ENCODE data around the gene OR1A1. TPM values are rescaled to one million over a fixed set of nuclear protein-coding genes. Genes with fewer than 3 reads are reported as not detected.

Gene OR1A1
- total RNA-seq, 1 experiment from 2014 or later: not detected

DNA sequence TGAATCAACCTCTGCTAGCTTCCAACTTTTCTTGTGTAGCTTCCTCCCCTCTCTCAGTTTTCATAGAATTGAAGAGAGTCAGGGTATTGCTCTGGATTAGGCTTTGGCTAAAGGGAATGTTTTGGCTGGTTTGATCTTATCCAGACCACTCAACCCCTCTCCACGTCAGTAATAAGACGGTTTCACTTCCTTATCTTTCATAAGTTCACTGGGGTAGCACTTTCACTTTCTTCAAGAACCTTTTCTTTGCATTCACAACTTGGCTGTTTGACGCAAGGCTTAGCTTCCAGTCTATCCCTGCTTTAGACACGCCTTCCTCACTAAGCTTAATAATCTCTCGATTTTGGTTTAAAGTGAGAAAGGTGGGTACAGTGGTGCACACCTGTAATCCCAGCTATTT lies 39.9 kb upstream of the OR1A1 start:
- Mint-ChIP-seq H3K9me3 (peaks cover 25% of the 10 kb centered on the region), H3K36me3 (peaks cover 25% of the 10 kb centered on the region), H3K27me3 (ENCODE audit: low read depth) (no peaks in the 10 kb centered on the region; the same call in 1 of the 2 replicates), H3K4me3 (no peak overlapping the region), H3K27ac (no peak overlapping the region), H3K4me1 (peaks cover 9% of the 10 kb centered on the region)
- DNase-seq (ENCODE audit: low spot score) (no peak), ATAC-seq (no peak)
- TF ChIP-seq GABPB1 (CRISPR knock-in tag; IDR thresholded peaks at IDR 0.05) (no peak), FOXJ3 (CRISPR knock-in tag; IDR thresholded peaks at IDR 0.05; ENCODE audit: borderline replicate concordance) (no peak), ZNF396 (CRISPR knock-in tag; IDR thresholded peaks at IDR 0.05; ENCODE audit: borderline replicate concordance) (no peak), ATF1 (CRISPR knock-in tag; IDR thresholded peaks at IDR 0.05) (no peak), ETV6 (CRISPR knock-in tag; IDR thresholded peaks at IDR 0.05) (no peak), HMGA2 (CRISPR knock-in tag; IDR thresholded peaks at IDR 0.05) (no peak), CREB1 (CRISPR knock-in tag; IDR thresholded peaks at IDR 0.05) (no peak), FOXP1 (CRISPR knock-in tag; IDR thresholded peaks at IDR 0.05; ENCODE audit: borderline replicate concordance) (no peak), ESRRA (CRISPR knock-in tag; IDR thresholded peaks at IDR 0.05; ENCODE audit: borderline replicate concordance) (no peak), ZNF416 (CRISPR knock-in tag; IDR thresholded peaks at IDR 0.05) (no peak), NR2C2 (CRISPR knock-in tag; IDR thresholded peaks at IDR 0.05) (no peak), ZNF423 (CRISPR knock-in tag; IDR thresholded peaks at IDR 0.05) (no peak), ZNF219 (CRISPR knock-in tag; IDR thresholded peaks at IDR 0.05; ENCODE audit: borderline replicate concordance) (no peak), NR3C1 (CRISPR knock-in tag; conservative IDR thresholded peaks at IDR 0.05; ENCODE audit: low read depth) (no peak)
- TF ChIP-seq, protein P1, sequence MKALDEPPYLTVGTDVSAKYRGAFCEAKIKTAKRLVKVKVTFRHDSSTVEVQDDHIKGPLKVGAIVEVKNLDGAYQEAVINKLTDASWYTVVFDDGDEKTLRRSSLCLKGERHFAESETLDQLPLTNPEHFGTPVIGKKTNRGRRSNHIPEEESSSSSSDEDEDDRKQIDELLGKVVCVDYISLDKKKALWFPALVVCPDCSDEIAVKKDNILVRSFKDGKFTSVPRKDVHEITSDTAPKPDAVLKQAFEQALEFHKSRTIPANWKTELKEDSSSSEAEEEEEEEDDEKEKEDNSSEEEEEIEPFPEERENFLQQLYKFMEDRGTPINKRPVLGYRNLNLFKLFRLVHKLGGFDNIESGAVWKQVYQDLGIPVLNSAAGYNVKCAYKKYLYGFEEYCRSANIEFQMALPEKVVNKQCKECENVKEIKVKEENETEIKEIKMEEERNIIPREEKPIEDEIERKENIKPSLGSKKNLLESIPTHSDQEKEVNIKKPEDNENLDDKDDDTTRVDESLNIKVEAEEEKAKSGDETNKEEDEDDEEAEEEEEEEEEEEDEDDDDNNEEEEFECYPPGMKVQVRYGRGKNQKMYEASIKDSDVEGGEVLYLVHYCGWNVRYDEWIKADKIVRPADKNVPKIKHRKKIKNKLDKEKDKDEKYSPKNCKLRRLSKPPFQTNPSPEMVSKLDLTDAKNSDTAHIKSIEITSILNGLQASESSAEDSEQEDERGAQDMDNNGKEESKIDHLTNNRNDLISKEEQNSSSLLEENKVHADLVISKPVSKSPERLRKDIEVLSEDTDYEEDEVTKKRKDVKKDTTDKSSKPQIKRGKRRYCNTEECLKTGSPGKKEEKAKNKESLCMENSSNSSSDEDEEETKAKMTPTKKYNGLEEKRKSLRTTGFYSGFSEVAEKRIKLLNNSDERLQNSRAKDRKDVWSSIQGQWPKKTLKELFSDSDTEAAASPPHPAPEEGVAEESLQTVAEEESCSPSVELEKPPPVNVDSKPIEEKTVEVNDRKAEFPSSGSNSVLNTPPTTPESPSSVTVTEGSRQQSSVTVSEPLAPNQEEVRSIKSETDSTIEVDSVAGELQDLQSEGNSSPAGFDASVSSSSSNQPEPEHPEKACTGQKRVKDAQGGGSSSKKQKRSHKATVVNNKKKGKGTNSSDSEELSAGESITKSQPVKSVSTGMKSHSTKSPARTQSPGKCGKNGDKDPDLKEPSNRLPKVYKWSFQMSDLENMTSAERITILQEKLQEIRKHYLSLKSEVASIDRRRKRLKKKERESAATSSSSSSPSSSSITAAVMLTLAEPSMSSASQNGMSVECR (CRISPR knock-in tag; IDR thresholded peaks at IDR 0.05; ENCODE audit: borderline replicate concordance): no peak
- TF ChIP-seq, protein P2, sequence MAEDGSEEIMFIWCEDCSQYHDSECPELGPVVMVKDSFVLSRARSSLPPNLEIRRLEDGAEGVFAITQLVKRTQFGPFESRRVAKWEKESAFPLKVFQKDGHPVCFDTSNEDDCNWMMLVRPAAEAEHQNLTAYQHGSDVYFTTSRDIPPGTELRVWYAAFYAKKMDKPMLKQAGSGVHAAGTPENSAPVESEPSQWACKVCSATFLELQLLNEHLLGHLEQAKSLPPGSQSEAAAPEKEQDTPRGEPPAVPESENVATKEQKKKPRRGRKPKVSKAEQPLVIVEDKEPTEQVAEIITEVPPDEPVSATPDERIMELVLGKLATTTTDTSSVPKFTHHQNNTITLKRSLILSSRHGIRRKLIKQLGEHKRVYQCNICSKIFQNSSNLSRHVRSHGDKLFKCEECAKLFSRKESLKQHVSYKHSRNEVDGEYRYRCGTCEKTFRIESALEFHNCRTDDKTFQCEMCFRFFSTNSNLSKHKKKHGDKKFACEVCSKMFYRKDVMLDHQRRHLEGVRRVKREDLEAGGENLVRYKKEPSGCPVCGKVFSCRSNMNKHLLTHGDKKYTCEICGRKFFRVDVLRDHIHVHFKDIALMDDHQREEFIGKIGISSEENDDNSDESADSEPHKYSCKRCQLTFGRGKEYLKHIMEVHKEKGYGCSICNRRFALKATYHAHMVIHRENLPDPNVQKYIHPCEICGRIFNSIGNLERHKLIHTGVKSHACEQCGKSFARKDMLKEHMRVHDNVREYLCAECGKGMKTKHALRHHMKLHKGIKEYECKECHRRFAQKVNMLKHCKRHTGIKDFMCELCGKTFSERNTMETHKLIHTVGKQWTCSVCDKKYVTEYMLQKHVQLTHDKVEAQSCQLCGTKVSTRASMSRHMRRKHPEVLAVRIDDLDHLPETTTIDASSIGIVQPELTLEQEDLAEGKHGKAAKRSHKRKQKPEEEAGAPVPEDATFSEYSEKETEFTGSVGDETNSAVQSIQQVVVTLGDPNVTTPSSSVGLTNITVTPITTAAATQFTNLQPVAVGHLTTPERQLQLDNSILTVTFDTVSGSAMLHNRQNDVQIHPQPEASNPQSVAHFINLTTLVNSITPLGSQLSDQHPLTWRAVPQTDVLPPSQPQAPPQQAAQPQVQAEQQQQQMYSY (CRISPR knock-in tag; IDR thresholded peaks at IDR 0.05): no peak
- TF ChIP-seq, protein P3, sequence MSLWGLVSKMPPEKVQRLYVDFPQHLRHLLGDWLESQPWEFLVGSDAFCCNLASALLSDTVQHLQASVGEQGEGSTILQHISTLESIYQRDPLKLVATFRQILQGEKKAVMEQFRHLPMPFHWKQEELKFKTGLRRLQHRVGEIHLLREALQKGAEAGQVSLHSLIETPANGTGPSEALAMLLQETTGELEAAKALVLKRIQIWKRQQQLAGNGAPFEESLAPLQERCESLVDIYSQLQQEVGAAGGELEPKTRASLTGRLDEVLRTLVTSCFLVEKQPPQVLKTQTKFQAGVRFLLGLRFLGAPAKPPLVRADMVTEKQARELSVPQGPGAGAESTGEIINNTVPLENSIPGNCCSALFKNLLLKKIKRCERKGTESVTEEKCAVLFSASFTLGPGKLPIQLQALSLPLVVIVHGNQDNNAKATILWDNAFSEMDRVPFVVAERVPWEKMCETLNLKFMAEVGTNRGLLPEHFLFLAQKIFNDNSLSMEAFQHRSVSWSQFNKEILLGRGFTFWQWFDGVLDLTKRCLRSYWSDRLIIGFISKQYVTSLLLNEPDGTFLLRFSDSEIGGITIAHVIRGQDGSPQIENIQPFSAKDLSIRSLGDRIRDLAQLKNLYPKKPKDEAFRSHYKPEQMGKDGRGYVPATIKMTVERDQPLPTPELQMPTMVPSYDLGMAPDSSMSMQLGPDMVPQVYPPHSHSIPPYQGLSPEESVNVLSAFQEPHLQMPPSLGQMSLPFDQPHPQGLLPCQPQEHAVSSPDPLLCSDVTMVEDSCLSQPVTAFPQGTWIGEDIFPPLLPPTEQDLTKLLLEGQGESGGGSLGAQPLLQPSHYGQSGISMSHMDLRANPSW (CRISPR knock-in tag; conservative IDR thresholded peaks at IDR 0.05; ENCODE audit: low read depth): no peak
- TF ChIP-seq, protein P4, sequence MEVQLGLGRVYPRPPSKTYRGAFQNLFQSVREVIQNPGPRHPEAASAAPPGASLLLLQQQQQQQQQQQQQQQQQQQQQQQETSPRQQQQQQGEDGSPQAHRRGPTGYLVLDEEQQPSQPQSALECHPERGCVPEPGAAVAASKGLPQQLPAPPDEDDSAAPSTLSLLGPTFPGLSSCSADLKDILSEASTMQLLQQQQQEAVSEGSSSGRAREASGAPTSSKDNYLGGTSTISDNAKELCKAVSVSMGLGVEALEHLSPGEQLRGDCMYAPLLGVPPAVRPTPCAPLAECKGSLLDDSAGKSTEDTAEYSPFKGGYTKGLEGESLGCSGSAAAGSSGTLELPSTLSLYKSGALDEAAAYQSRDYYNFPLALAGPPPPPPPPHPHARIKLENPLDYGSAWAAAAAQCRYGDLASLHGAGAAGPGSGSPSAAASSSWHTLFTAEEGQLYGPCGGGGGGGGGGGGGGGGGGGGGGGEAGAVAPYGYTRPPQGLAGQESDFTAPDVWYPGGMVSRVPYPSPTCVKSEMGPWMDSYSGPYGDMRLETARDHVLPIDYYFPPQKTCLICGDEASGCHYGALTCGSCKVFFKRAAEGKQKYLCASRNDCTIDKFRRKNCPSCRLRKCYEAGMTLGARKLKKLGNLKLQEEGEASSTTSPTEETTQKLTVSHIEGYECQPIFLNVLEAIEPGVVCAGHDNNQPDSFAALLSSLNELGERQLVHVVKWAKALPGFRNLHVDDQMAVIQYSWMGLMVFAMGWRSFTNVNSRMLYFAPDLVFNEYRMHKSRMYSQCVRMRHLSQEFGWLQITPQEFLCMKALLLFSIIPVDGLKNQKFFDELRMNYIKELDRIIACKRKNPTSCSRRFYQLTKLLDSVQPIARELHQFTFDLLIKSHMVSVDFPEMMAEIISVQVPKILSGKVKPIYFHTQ (CRISPR knock-in tag; IDR thresholded peaks at IDR 0.05): no peak
- TF ChIP-seq, protein P5, sequence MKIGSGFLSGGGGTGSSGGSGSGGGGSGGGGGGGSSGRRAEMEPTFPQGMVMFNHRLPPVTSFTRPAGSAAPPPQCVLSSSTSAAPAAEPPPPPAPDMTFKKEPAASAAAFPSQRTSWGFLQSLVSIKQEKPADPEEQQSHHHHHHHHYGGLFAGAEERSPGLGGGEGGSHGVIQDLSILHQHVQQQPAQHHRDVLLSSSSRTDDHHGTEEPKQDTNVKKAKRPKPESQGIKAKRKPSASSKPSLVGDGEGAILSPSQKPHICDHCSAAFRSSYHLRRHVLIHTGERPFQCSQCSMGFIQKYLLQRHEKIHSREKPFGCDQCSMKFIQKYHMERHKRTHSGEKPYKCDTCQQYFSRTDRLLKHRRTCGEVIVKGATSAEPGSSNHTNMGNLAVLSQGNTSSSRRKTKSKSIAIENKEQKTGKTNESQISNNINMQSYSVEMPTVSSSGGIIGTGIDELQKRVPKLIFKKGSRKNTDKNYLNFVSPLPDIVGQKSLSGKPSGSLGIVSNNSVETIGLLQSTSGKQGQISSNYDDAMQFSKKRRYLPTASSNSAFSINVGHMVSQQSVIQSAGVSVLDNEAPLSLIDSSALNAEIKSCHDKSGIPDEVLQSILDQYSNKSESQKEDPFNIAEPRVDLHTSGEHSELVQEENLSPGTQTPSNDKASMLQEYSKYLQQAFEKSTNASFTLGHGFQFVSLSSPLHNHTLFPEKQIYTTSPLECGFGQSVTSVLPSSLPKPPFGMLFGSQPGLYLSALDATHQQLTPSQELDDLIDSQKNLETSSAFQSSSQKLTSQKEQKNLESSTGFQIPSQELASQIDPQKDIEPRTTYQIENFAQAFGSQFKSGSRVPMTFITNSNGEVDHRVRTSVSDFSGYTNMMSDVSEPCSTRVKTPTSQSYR (CRISPR knock-in tag; IDR thresholded peaks at IDR 0.05): no peak
- ChIA-PET CTCF (no interaction called here), POLR2A (no interaction called here)

All from WTC11 (cell line).